Astrocyte of the spinal cord (primary cell): ENCODE data around the gene DPP4.

ENCODE experiments used
- DNase-seq: peaks from one replicate; pipeline ENCODE4 v3.0.0; 2011; ENCODE audit warnings: low read depth, low spot score
- H3K4me3 ChIP-seq: 2 replicates; pipeline ENCODE4 v1.5.1; 2011; ENCODE audit warnings: low read depth, mild to moderate bottlenecking, low read length, moderate library complexity
- CTCF ChIP-seq: IDR thresholded peaks from 2 replicates; pipeline ENCODE4 v1.5.1; 2012; ENCODE audit warnings: low read depth, mild to moderate bottlenecking, low read length, inconsistent platforms
- in situ Hi-C: cut with HindIII; loops from 2 replicates; pipeline ENCODE4 v1.10.0; 2017; ENCODE audit warnings: low sequenced_read_pairs

Gene DPP4

DNA sequence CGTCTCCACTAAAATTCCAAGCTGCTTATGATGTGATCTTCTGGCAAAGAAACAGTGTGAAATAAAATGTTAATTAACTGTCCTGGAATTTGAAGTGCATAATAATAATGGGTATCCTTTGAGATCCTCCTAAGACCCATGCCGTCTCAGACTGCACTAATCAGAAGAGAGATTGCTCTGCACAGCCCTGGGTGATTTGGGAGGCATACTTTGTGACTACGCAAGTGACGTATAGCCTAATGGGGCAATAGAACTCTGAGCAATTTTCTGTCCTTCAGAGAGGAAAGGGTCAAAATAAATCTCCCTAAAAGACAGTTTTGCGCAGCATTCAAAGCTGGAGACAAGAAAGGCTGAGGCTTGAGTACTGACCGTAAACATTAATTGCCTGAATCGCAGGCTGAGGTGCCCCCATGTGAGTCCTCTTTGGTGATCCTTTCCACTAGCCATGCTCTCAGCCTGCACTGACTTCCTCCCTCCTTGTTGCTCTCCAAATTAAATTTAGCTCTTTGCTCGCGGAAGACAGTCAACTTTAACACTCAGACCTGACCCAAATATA lies 76.0 kb downstream of the DPP4 start:
- in situ Hi-C loops: no loop called here
- TF ChIP-seq CTCF: no peak
- no peak for DNase-seq
- no peak overlapping the region for H3K4me3 ChIP-seq

- no peak for DNase-seq
- no peak overlapping the region for H3K4me3 ChIP-seq
- in situ Hi-C loops: no loop called here
- no peak for TF ChIP-seq CTCF
Measured at GRCh38 chr2:161995553-161996016, 78.4 kb downstream of the DPP4 start.

DNA sequence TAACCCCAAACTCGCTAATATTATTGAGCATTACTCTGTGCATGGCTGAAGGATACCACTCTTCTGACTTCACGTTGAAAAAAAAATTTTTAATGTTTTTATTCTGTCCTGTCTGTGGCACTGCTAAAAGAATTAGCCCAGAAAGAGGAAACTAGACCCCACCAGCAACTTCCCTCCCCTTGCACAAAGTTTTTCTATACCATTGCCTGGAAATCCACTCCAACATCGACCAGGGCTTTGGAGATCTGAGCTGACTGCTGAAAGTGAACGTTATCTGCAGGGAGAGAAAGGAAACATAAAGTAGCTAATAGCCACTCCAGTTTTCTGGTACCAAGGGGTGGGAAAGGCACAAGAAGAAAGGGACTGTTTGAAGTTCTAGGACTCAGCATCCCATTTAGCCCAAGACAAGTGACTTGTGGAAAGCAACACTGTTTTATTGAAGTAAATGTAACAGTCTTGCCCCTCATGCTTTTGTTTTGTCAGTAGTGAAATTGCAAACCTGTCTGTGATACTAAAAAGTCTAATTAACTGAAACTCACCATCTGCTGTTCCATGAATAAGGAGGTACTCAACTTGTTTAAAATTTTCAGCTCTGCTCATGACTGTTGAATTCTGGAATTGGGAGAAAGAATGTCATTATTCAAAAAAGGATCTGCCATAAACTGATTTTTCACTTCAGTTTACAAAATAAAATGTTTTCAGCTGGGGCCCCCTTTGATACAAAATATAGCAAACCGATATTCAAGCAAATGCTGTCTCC lies 79.1 kb downstream of the DPP4 start:
- H3K4me3 ChIP-seq: no peak overlapping the region
- no peak for TF ChIP-seq CTCF
- no peak for DNase-seq
- in situ Hi-C loops: no loop called here

DNA sequence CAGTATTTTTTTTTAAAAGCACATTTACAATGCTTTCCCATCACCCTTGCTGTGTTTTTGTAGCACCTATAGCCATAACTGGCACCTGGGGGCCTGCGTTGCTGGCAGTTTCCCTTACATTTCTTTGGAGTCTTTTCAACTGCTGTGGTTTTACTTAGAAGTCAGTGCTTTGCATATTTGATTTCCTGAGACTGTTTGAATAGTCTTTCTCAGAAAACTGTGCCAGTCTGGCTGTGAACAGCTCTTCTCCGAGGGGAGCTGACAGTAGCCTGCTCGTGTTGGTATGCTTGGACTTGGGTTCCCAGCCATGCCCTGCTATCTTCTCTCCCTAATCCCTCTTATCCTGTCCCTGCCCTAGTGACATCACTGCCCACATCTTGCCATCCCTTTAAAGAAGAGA lies 81.5 kb downstream of the DPP4 start:
- in situ Hi-C loops: no loop called here
- H3K4me3 ChIP-seq: no peak overlapping the region
- TF ChIP-seq CTCF: no peak
- DNase-seq: peak; percentile 30

- H3K4me3 ChIP-seq: no peak overlapping the region
- no peak for DNase-seq
- in situ Hi-C loops: no loop called here
- TF ChIP-seq CTCF: no peak
Measured at GRCh38 chr2:161991991-161992390, 82.0 kb downstream of the DPP4 start.

- in situ Hi-C loops: no loop called here
- no peak overlapping the region for H3K4me3 ChIP-seq
- peak; percentile 81 for DNase-seq
- no peak for TF ChIP-seq CTCF
Measured at GRCh38 chr2:161990741-161991140, 83.3 kb downstream of the DPP4 start.
